DOHH2 (cell line): ENCODE data around the gene MPND.

ENCODE experiments used
- H3F3A ChIP-seq: fragments of 200-600 bp; sonication (generic), shearing (Covaris generic); 2 replicates; pipeline ENCODE4 v1.6.0; 2016; ENCODE audit warnings: antibody characterized with exemption, mild to moderate bottlenecking; ENCODE audit not compliant: control insufficient read depth, insufficient read depth
- H3K27ac ChIP-seq: fragments of 200-600 bp; sonication (generic); 2 replicates; pipeline ENCODE4 v1.5.1; 2014; ENCODE audit warnings: low read depth, mild to moderate bottlenecking, low read length, moderate library complexity
- H3K27me3 ChIP-seq: fragments of 200-600 bp; sonication (generic); 2 replicates; pipeline ENCODE4 v1.6.1; 2014; ENCODE audit warnings: mild to moderate bottlenecking, low read length, mixed read lengths; ENCODE audit not compliant: control insufficient read depth
- H3K36me3 ChIP-seq: fragments of 200-600 bp; sonication (generic); 2 replicates; pipeline ENCODE4 v1.6.1; 2014; ENCODE audit warnings: mild to moderate bottlenecking, low read length, moderate library complexity, mixed read lengths; ENCODE audit not compliant: control insufficient read depth
- H3K4me1 ChIP-seq: fragments of 200-600 bp; sonication (generic); 2 replicates; pipeline ENCODE4 v1.6.1; 2014; ENCODE audit warnings: mild to moderate bottlenecking, low read length, mixed read lengths; ENCODE audit not compliant: control insufficient read depth
- H3K4me2 ChIP-seq: fragments of 200-600 bp; sonication (generic); 2 replicates; pipeline ENCODE4 v1.6.0; 2014; ENCODE audit warnings: mild to moderate bottlenecking, low read length, moderate library complexity
- H3K4me3 ChIP-seq: fragments of 200-600 bp; sonication (generic); 2 replicates; pipeline ENCODE4 v1.5.1; 2014; ENCODE audit warnings: mild to moderate bottlenecking, low read length, mixed read lengths
- H3K79me2 ChIP-seq: fragments of 200-600 bp; sonication (generic); 2 replicates; pipeline ENCODE4 v1.6.1; 2014; ENCODE audit warnings: mild to moderate bottlenecking, low read length, mixed read lengths; ENCODE audit not compliant: control insufficient read depth
- H3K9me2 ChIP-seq: fragments of 200-600 bp; sonication (generic); replicated peaks from 2 replicates; pipeline ENCODE4 v1.6.1; 2014; ENCODE audit warnings: mild to moderate bottlenecking, low read length, mixed read lengths; ENCODE audit not compliant: control insufficient read depth
- H3K9me3 ChIP-seq: fragments of 200-600 bp; sonication (generic); 2 replicates; pipeline ENCODE4 v1.6.1; 2014; ENCODE audit warnings: antibody characterized with exemption, low read length, mixed read lengths; ENCODE audit not compliant: control insufficient read depth, insufficient read depth
- H4K20me1 ChIP-seq: fragments of 200-600 bp; sonication (generic); 2 replicates; pipeline ENCODE4 v1.6.0; 2014; ENCODE audit warnings: low read depth, mild to moderate bottlenecking, antibody characterized with exemption, low read length, moderate library complexity; ENCODE audit not compliant: control insufficient read depth, insufficient read depth
- EZH2phosphoT487 ChIP-seq: fragments of 200-600 bp; sonication (generic); IDR thresholded peaks from 2 replicates; pipeline ENCODE4 v1.6.1; 2017; ENCODE audit warnings: borderline replicate concordance, mild to moderate bottlenecking, antibody characterized with exemption, low read length, moderate library complexity, mixed read lengths
- TF ChIP-seq, protein P1 (sequence below): fragments of 200-600 bp; sonication (generic); IDR thresholded peaks from one replicate; pipeline ENCODE4 v1.5.1; 2014; ENCODE audit warnings: antibody characterized with exemption, mild to moderate bottlenecking, low read depth, low read length; ENCODE audit not compliant: poor library complexity, severe bottlenecking

Gene MPND

DNA sequence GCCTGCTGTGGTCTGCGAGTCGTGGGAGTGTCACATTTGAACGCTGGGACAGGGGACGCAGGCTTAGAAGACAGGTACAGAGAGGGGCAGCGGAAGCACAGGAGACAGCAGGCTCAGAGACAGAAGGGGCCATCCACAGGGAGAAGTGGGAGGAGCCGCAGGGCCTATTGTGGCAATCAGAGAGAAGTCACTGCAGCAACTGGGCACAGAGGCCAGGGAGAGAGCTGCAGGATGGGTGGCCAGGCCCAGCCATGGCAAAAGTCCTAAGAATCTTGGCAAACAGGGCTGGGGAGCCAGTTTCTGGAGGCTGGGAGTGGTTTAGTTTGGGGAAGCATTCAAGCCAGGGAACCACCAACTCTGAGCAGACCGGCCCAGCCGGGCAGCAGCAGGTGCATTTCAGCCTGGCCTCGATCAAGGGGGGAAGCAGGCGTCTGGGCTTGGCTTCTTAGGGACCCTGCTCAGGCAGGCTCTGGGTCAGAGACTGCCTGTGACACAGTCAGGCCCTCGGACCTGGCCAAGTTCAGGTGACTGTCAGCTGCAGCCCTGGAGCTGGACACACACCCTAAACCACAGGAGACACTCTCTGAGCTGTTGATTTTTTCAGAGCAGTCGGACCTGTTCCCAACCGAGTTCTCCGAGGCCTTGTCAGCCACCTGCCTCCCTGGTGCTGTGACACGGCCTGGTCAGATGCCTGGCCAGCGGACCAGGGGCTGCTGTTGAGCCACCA is 45.1 kb downstream of the MPND start:
- Histone ChIP-seq H3F3A (no peaks in the 10 kb centered on the region), H3K27ac (no peak overlapping the region), H3K27me3 (no peaks in the 10 kb centered on the region), H3K9me2 (no peaks in the 10 kb centered on the region), H3K36me3 (peaks cover 23% of the 10 kb centered on the region), H3K4me1 (no peaks in the 10 kb centered on the region), H3K9me3 (no peaks in the 10 kb centered on the region), H4K20me1 (peaks cover 14% of the 10 kb centered on the region), H3K4me2 (no peak overlapping the region), H3K79me2 (peaks cover 82% of the 10 kb centered on the region), H3K4me3 (no peak overlapping the region)
- TF ChIP-seq EZH2phosphoT487: no peak
- TF ChIP-seq, protein P1, sequence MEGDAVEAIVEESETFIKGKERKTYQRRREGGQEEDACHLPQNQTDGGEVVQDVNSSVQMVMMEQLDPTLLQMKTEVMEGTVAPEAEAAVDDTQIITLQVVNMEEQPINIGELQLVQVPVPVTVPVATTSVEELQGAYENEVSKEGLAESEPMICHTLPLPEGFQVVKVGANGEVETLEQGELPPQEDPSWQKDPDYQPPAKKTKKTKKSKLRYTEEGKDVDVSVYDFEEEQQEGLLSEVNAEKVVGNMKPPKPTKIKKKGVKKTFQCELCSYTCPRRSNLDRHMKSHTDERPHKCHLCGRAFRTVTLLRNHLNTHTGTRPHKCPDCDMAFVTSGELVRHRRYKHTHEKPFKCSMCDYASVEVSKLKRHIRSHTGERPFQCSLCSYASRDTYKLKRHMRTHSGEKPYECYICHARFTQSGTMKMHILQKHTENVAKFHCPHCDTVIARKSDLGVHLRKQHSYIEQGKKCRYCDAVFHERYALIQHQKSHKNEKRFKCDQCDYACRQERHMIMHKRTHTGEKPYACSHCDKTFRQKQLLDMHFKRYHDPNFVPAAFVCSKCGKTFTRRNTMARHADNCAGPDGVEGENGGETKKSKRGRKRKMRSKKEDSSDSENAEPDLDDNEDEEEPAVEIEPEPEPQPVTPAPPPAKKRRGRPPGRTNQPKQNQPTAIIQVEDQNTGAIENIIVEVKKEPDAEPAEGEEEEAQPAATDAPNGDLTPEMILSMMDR: no peak

DNA sequence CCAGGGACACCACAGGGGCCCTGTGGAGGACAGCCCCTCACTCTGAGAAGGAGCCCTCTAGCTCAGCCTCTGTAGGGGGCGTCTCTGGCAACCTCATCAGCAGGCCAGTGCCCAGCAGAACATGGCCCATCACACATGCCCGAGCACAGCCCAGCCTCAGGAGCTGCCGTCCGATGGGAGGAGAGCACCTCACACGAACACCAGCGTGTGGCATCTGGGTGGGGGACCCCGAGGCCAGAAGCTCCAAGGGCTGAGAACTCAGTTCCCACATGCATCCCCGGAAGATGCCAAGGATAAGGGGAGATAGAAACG is 45.7 kb downstream of the MPND start:
- no peak overlapping the region for H3K4me2 ChIP-seq
- H3K27me3 ChIP-seq: no peaks in the 10 kb centered on the region
- peaks cover 23% of the 10 kb centered on the region for H3K36me3 ChIP-seq
- TF ChIP-seq, protein P1: no peak
- no peak for TF ChIP-seq EZH2phosphoT487
- H3K9me3 ChIP-seq: no peaks in the 10 kb centered on the region
- peaks cover 15% of the 10 kb centered on the region for H4K20me1 ChIP-seq
- no peaks in the 10 kb centered on the region for H3K9me2 ChIP-seq
- no peaks in the 10 kb centered on the region for H3F3A ChIP-seq
- no peak overlapping the region for H3K27ac ChIP-seq
- H3K4me1 ChIP-seq: no peaks in the 10 kb centered on the region
- peaks cover 83% of the 10 kb centered on the region for H3K79me2 ChIP-seq
- H3K4me3 ChIP-seq: no peak overlapping the region

- TF ChIP-seq, protein P1: no peak
- TF ChIP-seq EZH2phosphoT487: no peak
- H3K9me3 ChIP-seq: no peaks in the 10 kb centered on the region
- peaks cover 20% of the 10 kb centered on the region for H4K20me1 ChIP-seq
- H3K4me1 ChIP-seq: no peaks in the 10 kb centered on the region
- no peak overlapping the region for H3K4me2 ChIP-seq
- H3K36me3 ChIP-seq: peaks cover 24% of the 10 kb centered on the region
- peaks cover 83% of the 10 kb centered on the region for H3K79me2 ChIP-seq
- no peaks in the 10 kb centered on the region for H3K27me3 ChIP-seq
- no peak overlapping the region for H3K4me3 ChIP-seq
- no peaks in the 10 kb centered on the region for H3K9me2 ChIP-seq
- H3F3A ChIP-seq: no peaks in the 10 kb centered on the region
- H3K27ac ChIP-seq: no peak overlapping the region
Observed at GRCh38 chr19:4389511-4390016, 46.2 kb downstream of the MPND start.
